CMK (cell line): ENCODE data around the gene NHSL2.
A peak's percentile ranks its signal among the peaks of the same experiment; 100 is the strongest.
"Not testable (repeated sequence)": the region's sequence is repeated elsewhere in the genome, so short reads cannot be mapped to it uniquely, and the experiment has no call there.

Experiments used
- DNase-seq: peaks from one replicate; pipeline ENCODE4 v3.0.0-alpha.2; 2010; ENCODE audit warnings: low read depth

The NHSL2 gene

DNA sequence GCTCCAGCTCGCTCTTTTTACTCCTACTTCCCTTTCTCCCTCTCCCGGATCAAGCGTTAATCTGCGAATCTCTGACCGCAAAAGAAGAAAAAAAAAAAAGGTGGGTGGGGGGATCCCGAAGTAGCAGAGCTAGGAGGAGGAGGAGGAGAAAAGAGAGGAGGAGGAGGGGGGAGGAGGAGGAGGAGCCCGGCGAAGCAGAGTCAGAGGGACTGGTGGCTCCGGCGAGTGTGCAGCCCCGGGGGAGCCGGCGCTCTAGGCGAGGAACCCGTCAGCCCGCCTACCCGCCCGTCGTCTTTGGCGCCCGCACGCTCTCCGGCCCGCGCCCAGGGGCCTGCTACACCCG, at the start of gene NHSL2:
Gene NHSL2 (plus strand): TSS at position 203 of the 343 bp plus-strand sequence.
- DNase-seq = no peak

DNA sequence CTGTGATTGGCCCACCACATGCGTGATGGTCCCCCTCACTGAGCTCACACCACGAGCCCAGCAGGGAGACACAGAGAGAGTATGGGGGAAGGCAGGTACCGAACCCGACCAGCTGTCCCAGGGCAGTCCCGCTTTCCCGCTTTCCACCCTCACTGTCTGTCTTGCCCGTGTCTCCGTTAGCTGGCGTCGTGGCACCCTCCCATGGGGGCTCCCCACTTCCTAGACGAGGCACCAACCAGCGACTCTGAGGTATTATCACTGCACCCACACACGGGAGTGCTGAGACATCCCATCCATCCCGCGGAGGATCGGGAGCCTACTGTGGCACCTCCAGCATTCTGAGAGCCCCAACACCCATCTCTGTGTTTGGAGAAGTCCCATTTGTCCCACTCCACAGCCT, 43.0 kb upstream of the NHSL2 start:
- DNase-seq = no peak

DNA sequence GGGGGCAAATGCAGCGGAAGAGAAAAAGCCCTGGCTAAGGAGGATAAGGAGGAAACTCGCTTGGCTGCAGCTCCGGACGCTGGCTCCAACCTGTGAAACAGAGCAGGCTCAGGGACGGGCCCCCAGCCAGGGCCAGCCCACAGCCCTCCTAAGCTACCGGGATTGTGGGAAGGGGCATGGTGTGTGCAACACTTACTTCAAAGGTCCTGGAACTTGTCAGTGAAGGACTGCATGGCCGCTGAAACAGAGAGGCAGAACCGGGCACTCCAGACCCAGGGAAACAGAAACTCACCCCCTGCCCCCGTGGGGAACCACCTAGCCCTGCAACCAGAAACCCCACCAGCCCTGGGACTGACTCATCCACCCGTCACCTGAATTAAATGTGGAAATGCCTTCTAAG, 41.1 kb upstream of the NHSL2 start:
- not testable (repeated sequence) for DNase-seq

DNA sequence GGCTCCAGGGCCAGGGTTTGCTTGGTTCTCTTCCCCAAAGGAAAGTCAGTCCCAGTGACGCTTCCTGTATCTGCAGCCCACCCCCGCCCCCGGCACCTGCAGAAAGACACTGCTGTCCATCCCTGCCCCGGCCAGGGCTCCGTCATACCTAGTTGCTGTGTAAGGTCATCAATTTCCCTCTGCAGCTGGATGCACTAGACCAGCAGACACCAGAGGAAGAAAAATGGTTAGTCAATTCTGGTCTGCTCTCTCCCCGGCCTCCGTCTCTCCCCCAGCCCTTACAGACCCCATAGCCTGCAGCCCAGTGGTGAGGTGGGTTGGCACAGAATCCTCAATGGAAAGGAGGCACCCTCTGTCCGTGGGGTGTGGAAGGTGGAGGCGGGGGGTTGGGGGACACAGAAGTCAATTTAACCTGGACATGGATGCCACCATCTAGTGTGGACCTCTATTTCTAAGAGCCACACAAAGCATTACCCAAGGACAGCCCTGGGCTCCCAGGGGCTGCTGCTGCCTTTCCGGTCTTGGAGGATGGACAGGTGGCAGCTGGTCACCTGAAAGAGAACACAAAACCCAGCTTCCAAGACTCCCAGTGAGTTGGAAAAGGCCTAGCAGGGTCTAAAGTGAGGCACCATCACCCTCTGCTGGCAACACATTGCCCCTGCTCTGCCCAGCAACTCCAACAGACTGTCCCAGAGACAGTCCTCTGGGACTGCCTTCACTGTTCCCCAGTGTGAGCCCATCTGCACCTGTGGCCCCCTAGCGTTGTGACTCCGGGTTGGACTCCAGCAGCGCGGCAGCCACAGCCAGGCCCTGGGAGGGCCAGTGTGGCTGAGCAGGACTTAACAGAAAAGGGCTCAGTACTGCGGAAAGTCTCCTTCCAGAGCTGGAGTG, 40.2 kb upstream of the NHSL2 start:
- DNase-seq = peak; percentile 3

DNA sequence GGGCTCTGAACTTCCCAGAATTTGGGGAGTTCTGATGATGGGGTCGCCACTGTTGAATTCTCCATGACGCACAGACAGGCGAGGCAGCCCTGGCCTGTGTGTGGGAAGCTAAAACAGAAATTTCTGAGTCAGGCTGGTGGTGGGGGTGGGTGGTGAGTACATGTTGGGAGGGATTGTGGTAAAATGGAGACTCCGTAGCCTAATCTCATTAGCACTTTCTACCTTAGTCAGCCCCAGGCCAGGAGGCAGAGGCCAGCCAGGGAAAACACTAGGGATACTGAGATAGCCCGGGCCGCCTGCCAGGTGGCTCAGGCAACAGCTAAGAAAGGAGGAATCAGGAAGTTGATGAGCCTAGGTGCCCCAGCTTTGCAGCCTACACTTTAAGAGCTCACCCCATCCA, 39.3 kb upstream of the NHSL2 start:
- no peak for DNase-seq

DNA sequence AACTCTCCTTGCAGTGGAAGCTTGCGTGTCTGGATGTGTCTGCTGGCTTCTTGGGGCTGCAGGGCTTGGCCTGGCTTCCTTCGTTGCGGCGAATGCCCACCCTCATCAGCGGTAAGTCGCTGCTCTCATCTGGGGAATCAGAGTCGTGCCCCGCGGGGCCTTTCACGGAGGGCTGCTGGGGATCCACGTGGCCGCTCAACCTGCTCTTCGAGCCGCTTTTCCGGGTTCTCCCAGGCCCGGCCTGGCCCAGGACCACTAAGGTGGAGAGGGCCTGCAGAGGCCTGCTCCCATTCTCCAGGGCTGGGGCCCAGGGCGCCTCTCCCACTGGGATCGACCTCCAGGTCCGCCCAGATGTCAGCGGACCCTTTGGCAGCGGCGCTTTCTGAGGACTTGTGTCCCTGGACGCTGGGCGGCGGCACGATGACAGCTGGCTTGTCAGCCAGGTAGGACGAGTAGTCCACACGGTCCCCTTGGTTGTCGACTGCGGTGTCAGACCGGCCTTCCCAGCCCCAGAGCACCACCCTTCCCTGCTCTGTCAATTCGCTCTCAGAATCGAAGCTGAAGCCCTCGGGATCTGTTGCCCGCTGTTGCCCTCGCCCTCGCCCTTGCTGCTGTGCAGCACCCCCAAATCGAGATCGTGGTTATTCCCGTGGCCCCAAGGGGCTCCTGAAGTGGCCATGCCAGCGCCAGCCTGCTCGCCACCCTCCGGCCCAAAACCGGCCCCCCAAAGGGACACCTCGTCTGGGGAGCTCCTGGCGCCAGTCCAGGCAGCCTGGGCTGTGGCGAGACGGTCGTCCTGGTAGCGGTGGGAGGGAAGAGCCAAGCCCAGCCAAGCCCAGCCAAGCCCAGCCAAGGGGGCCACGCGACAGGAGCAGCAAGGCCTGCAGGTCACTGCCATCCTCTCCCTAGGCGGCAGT, 37.8 kb upstream of the NHSL2 start:
- no peak for DNase-seq

DNA sequence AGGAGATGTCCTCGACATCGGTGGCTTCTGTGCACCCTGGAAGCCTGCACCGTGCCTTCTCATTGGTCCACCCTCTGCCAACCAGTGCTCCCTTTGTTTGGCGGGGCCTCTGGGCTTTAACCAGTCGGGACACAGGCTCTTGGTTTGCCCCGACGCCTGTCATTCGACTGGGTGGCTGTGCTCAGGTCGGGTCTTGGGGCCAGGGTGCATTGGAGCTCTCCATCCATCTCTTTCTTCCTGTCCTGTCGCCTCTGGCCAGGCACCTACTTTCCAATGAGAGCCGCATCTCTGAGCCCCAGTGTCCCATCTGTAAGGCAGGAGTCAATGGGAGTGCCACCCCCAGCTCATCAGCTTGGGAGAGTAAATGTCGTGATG, 37.2 kb upstream of the NHSL2 start:
- DNase-seq = no peak

DNA sequence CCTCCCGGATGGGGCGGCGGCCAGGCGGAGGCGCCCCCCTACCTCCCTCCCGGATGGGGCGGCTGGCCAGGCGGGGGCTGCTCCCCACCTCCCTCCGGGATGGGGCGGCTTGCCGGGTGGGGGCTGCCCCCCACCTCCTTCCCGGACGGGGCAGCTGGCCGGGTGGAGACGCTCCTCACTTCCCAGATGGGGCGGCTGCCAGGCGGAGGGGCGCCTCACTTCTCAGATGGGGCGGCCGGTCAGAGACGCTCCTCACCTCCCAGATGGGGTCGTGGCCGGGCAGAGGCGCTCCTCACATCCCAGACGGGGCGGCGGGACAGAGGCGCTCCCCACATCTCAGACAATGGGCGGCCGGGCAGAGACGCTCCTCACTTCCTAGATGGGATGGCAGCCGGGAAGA, 33.8 kb upstream of the NHSL2 start:
- not testable (repeated sequence) for DNase-seq

- DNase-seq = no peak
Observed at GRCh38 chrX:71885099-71885498, 25.5 kb upstream of the NHSL2 start.

DNA sequence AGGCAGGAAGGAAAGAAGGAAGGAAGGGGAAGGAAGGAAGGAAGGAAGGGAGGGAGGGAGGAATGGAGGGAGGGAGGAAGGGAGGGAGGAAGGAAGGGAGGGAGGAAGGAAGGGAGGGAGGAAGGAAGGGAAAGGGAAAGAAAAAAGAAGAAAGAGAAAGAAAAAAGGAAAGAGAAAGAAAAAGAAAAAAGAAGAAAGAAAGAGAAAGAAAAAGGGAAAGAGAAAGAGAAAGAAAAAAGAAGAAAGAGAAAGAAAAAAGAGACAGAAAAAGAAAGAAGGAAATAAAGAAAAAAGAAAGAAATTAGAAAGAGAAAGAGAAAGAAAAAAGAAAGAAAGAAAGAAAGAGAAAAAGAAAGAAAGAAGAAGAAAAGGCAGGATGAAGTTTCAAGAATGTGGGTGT, 15.0 kb upstream of the NHSL2 start:
- no peak for DNase-seq

DNA sequence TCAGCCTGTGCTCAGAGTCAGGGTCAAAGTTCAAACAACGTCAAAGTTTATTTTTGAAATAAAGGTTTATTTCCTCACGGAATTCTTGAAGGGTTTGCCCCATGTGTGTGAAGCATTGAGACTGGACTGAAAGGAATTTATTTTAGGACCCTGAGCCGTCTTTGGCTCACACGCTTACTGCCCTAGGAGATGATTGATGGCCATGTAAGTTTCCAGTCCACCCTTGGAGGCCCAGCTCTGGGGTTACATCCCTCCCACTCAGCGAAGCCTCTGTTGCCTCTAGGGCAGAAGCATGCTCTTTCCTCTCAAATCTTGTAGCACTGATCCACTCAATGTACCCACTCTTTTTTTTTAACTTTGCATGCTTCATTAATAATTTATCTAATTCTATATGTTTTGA, 4.5 kb upstream of the NHSL2 start:
- DNase-seq = no peak

GRCh38 chrX:71908387-71908786, 2.3 kb upstream of the NHSL2 start:
- no peak for DNase-seq

- DNase-seq = no peak
Observed at GRCh38 chrX:71909956-71910355, 689 bp upstream of the NHSL2 start.

DNA sequence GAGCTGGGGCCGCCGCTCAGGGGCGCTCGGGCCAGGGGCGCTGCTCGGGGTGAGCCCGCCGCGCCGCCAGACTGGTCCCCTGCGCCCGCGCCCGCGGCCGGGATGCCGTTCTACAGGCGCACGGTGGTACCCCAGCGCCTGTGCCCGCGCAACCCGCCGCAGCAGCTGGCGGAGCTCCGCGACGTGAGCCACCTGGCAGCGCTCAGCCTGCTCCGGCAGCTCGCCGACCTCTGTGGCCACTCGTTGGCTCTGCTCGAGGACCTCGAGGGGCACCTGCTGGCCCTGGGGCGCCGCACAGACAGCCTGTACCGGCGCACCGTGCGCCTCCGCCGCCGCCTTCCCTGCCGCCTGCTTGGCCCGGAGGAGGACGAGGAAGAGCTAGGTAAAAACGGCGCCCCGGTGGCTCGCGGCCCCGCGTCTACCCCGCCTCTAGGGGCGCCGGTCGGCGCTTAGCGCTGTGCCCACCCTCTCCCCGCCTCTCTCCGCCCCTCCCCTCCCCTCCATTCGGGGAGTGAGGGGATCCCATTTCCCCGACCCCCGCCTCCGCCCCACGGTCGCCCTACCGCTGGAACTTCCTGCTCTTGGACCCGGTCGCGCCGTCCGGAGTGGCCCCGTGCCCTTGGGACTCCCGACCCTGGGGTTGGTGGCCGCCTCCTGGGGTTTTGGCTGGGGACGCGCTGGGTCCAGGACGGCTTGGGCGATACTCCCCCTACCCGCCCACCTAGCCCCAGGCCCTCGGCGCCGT, 513 bp downstream of the NHSL2 start:
- DNase-seq = no peak

DNA sequence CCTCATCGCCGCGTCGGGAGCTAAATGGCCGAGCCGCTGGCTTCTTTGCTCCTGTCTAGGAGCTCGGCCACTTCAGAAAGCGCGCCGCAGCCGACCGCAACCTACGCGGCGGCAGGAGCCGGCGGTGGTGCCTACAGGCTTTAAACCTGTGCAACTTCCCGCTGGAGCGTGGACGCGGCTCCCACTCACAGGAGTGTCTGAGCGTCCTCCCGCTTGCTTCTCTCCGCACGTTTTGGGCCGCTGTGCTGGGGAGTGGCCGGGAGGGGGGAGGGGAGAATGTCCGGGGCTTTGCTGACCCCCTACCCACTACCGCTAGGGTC, 1.0 kb downstream of the NHSL2 start:
- DNase-seq = no peak

GRCh38 chrX:71912156-71912555, 1.5 kb downstream of the NHSL2 start:
- no peak for DNase-seq

- no peak for DNase-seq
Observed at GRCh38 chrX:71913156-71913950, 2.7 kb downstream of the NHSL2 start.

- no peak for DNase-seq
Observed at GRCh38 chrX:71917621-71918343, 7.1 kb downstream of the NHSL2 start.

DNA sequence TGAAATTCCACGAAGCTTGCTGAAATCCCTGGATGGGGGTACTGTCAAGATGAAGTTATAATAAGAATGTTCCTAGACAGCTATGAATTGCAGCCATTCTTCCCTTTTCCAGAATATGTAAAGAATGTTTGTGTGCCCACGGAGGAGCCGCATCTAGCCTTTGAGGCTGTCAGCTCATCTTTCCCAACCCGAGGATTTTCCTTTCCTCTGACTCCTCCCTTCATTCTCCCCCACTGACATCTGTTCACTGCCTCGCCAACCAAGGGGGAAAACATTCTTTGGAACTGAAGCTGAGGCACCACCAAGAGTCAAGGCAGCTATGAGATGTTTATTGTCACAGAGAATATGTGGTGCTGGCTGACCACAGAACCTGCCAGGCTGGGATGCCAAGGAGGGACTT, 8.8 kb downstream of the NHSL2 start:
- DNase-seq = no peak

- no peak for DNase-seq
Observed at GRCh38 chrX:71919886-71920285, 9.2 kb downstream of the NHSL2 start.

GRCh38 chrX:71922686-71923085, 12.0 kb downstream of the NHSL2 start:
- no peak for DNase-seq
